AG04450 (cell line): Measurements from ENCODE around the gene RALBP1. TPM values are rescaled to one million over a fixed set of nuclear protein-coding genes. Genes with fewer than 3 reads are reported as not detected.

ENCODE experiments used
- CTCF ChIA-PET: fragments of 300-600, 350-600 bp; formaldehyde crosslinking; extraction: SDS; loops from one replicate; lab custom pipeline; 2022; ENCODE audit warnings: antibody characterized with exemption, inconsistent platforms; lab: Charles Lee
- POLR2A ChIA-PET: fragments of 350-600 bp; formaldehyde crosslinking; extraction: SDS; loops from one replicate; lab custom pipeline; 2021; ENCODE audit warnings: antibody characterized with exemption, inconsistent platforms; lab: Yijun Ruan, JAX
- DNase-seq: peaks from one replicate; pipeline ENCODE4 v3.0.0-alpha.2; 2011; ENCODE audit warnings: low read depth, low spot score
- H3K27ac ChIP-seq: one replicate; pipeline ENCODE4 v1.5.1; 2012; ENCODE audit warnings: low read depth, low read length, control low read depth
- H3K27me3 ChIP-seq: one replicate; pipeline ENCODE4 v1.6.0; 2012; ENCODE audit warnings: low read length; ENCODE audit not compliant: control insufficient read depth, insufficient read depth
- H3K4me3 ChIP-seq: 2 replicates; pipeline ENCODE4 v1.5.1; 2011; ENCODE audit warnings: mild to moderate bottlenecking, low read depth, low read length, control low read depth
- H3K9me3 ChIP-seq: 2 replicates; pipeline ENCODE4 v1.5.1; 2012; ENCODE audit warnings: low read length; ENCODE audit not compliant: control insufficient read depth, insufficient read depth
- CTCF ChIP-seq: IDR thresholded peaks from 2 replicates; pipeline ENCODE4 v1.5.1; 2011; ENCODE audit warnings: low read depth, low read length, control low read depth, inconsistent platforms
- polyA plus RNA-seq: library from polyadenylated mRNA; depleted of rRNA; stranded (reverse); fragments of >200 nt; gene quantifications from 2 replicates; pipeline ENCODE4 v1.2.3, GENCODE V29; 2011

The RALBP1 gene
- polyA plus RNA-seq, 1 experiment = 59.8 TPM

DNA sequence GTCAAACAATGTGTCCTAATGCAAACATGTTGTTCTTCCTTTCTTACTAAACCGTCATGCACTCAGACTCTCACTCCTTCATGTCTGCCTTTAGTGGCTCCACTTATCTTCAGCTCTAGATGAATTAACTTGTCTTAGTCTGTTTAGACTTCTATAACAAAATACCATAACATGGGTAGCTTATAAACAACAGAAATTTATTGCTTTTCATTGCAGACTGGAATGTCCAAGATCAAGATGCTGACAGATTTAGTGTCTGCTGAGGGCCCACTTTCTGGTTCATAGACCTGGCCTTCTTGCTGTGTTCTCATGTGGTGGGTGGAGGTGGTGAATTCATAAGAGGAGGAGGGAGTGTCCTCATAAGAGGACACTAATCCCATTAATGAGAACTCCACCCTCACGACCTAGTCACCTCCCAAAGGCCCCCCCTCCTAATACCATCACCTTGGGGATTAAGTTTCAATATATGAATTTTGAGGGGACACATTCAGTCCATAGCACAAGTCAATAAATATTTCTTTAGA, 32.3 kb downstream of the RALBP1 start:
- Histone ChIP-seq H3K27ac (no peak overlapping the region), H3K9me3 (peaks cover under 1% of the 10 kb centered on the region), H3K27me3 (no peaks in the 10 kb centered on the region), H3K4me3 (no peak overlapping the region)
- TF ChIP-seq CTCF = no peak
- ChIA-PET CTCF (interaction anchor here (2.4 kb wide), 1 partner anchor 9 kb away, joined by 9 read pairs; no protein-coding TSS in a partner anchor), POLR2A (no interaction called here)
- DNase-seq = no peak

DNA sequence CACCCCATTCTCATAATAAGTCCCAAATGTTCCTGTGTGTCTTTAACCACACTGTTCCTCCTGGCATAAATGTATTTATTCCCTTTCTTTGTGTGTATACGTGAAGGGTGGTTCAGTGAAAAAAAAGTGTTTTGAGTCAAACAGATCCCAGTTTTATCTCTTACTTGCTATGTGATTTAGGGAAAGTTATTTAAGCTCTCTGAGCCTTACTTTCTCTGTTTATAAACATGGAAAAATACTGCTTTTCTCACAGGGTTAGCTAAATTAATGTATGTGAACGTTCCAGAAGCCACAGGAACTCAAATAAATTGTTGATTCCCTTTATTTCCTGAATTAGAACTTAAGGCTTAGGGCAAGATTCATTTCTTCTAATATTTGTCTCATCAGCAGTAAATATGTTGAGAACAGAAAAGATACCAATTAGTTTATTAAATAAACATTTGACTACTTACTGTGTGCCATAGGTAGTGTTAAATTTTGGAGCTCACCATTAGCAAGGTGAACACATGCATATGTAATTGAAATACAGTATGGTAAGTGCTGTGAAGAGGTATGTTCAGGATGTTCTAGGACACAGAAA, 33.2 kb downstream of the RALBP1 start:
- H3K27ac ChIP-seq = no peak overlapping the region
- no peaks in the 10 kb centered on the region for H3K27me3 ChIP-seq
- ChIA-PET POLR2A (no interaction called here), CTCF (interaction anchor here (0.5 kb wide), 1 partner anchor 390 kb away, joined by 4 read pairs; no protein-coding TSS in a partner anchor)
- DNase-seq = no peak
- no peaks in the 10 kb centered on the region for H3K9me3 ChIP-seq
- no peak overlapping the region for H3K4me3 ChIP-seq
- no peak for TF ChIP-seq CTCF

GRCh38 chr18:9513971-9514512, 38.7 kb downstream of the RALBP1 start:
- peak; percentile 36 for DNase-seq
- ChIA-PET CTCF (interaction anchor here (0.8 to 1.0 kb wide), 2 partner anchors 9 to 967 kb away, joined by 3 read pairs; no protein-coding TSS in a partner anchor), POLR2A (interaction anchor here (0.9 kb wide), 1 partner anchor 193 kb away, joined by 3 read pairs; no protein-coding TSS in a partner anchor)
- Histone ChIP-seq H3K9me3 (no peaks in the 10 kb centered on the region), H3K4me3 (no peak overlapping the region), H3K27me3 (no peaks in the 10 kb centered on the region), H3K27ac (no peak overlapping the region)
- no peak for TF ChIP-seq CTCF

- DNase-seq = no peak
- peak; percentile 90 for TF ChIP-seq CTCF
- H3K27me3 ChIP-seq = no peaks in the 10 kb centered on the region
- no peaks in the 10 kb centered on the region for H3K9me3 ChIP-seq
- CTCF ChIA-PET = interaction anchor here (0.6 to 1.9 kb wide), 22 partner anchors 9 to 443 kb away, joined by 3 to 9 read pairs (median 4); no protein-coding TSS in a partner anchor
- H3K4me3 ChIP-seq = no peak overlapping the region
- H3K27ac ChIP-seq = no peak overlapping the region
- POLR2A ChIA-PET = no interaction called here
Measured at GRCh38 chr18:9516437-9517064, 41.2 kb downstream of the RALBP1 start.
